KOPT-K1 (cell line): ENCODE results near the gene ZCCHC24.

Source experiments
- H3K27ac ChIP-seq: fragments of 200-600 bp; sonication (generic); 2 replicates; pipeline ENCODE4 v1.5.1; 2016; ENCODE audit warnings: antibody characterized with exemption, mild to moderate bottlenecking, low read depth, low read length; ENCODE audit not compliant: poor library complexity, severe bottlenecking
- H3K36me3 ChIP-seq: fragments of 200-600 bp; sonication (generic); 2 replicates; pipeline ENCODE4 v1.5.1; 2017; ENCODE audit warnings: antibody characterized with exemption, mild to moderate bottlenecking, low read length, moderate library complexity; ENCODE audit not compliant: insufficient read depth
- H3K9me3 ChIP-seq: fragments of 200-600 bp; sonication (generic); 2 replicates; pipeline ENCODE4 v1.5.1; 2017; ENCODE audit warnings: antibody characterized with exemption, low read length, mild to moderate bottlenecking; ENCODE audit not compliant: insufficient read depth, poor library complexity, severe bottlenecking

Gene ZCCHC24

DNA sequence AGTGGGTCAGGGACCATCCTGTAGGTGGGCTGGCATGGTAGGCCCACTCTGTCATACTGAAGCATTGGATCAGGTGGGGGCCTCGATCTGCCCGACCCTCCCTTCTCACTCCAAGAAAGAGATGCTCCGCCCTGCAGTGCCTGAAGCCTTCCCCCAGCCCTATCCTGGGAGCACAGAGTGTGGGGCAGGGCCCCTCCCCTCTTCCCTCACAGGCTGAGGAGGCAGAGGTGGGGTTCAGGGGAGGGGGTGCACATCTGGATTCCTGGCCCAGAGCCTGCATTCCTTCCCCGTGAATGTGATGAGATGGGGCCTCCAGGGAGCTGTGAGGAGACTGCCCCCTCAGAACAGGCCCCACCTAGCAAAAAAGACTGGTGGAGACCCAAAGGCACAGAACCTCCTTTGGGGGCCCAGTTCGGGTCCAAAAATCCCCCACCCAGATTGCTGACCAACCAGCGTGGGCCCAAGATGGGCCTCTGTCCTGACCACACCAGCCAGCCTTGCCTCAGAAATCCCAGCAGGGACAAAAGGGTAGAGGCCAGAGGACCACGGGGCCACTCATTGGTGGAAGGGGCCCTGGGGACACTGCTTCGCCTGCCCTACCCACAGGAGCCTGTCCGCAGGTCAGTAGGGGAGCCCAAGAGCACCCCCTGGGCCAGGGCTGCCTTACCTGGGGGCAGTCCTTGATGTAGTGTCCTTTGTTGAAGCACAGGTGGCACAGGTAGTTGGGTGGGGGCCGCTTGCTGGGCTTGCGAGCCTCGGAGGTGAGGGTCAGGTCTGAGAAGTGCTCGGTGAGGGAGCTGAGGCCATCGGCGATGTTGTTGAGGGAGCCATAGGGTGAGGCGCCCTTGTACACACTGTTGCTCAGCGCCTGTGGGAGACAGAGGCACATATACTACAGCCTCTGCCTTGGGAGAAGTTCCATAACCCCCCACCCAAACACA, 13.3 kb downstream of the ZCCHC24 start:
- Histone ChIP-seq H3K9me3 (no peaks in the 10 kb centered on the region), H3K36me3 (no peaks in the 10 kb centered on the region), H3K27ac (no peak overlapping the region)

DNA sequence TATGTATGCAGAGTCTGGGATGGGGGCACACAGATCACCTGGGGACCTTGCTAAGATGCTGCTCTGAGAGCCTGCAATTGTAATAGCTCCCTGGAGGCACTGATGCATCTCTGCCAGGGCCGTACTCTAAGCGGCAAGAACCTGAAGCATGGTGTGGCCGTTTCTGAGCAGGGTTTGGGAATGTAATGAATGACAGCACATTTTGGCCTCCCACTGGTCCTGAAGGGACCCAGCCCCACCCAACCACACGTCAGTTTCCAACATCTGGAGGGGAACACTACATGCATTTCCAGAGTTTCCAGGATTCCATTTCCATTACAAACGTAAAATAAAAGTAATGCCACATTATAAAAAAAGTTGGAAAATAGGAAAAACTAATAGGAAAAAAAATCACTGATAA, 14.0 kb downstream of the ZCCHC24 start:
- no peak overlapping the region for H3K27ac ChIP-seq
- no peaks in the 10 kb centered on the region for H3K36me3 ChIP-seq
- H3K9me3 ChIP-seq, result no peaks in the 10 kb centered on the region

DNA sequence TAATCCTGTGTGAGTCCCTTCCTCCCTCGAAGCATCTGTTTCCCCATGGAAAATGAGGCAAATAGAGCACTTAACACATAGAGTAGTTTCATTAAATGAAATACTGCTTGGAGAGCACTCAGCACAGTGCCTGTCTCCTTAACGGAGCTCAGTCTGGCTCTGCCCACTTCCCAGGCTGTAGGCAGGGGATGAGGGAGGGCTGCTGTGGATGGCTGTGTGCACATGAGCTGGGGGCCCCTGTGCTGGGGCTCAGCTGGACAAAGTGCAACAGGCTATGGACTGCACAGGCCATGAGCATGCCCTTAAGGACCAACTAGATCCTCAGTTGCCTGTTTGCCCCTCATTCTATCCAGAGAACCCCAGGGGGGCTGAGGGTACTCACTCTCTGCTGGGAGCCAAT, 14.5 kb downstream of the ZCCHC24 start:
- Histone ChIP-seq H3K27ac (no peak overlapping the region), H3K36me3 (no peaks in the 10 kb centered on the region), H3K9me3 (no peaks in the 10 kb centered on the region)

DNA sequence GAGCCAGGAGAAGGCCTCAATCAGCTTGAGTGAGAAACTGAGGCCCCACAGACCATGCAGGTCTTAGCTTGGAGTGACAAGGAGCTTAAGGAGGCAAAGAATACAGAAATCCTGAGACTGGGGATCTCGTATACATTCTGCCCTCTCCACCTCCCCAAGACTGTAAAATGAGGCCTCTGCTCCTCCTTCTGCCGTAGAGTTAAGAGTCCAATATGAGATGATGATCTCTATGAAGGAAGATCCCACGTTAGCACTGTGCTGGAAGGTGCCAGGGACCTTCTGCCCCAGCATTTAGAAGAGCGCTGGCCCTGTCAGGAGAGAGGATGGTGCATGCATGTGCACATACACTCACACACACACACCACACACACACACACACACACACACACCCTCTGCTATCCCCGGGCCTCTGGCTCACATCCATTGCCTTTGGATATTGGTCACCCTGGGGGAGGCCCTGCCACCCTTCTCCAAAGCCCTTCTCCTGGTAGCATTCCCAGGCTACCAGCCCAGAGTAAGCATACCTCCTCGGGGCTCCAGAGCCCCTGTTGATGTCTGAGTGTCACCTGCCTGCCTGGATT, 15.0 kb downstream of the ZCCHC24 start:
- H3K36me3 ChIP-seq, result no peaks in the 10 kb centered on the region
- H3K27ac ChIP-seq, result no peak overlapping the region
- H3K9me3 ChIP-seq, result no peaks in the 10 kb centered on the region

DNA sequence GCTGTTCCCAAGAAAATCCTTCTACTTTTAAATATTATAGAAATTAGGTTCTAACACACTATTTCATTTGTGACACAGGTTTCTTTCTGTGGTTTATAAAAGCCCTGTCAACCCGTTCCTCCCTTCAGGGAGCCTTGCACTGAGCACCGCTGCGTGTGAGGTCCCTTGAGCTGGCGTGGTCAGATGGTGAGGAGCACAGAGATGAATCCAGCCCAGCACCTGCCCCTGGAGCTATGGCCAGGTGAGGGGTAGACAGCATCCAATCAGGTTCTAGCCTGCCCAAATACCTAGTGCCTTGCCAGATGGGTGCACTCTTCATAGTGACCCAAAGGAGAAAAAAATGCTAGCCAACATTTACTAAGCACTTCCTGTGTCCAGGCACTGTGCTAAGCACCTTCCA, 15.7 kb downstream of the ZCCHC24 start:
- H3K36me3 ChIP-seq, result no peaks in the 10 kb centered on the region
- H3K27ac ChIP-seq, result no peak overlapping the region
- H3K9me3 ChIP-seq, result no peaks in the 10 kb centered on the region

DNA sequence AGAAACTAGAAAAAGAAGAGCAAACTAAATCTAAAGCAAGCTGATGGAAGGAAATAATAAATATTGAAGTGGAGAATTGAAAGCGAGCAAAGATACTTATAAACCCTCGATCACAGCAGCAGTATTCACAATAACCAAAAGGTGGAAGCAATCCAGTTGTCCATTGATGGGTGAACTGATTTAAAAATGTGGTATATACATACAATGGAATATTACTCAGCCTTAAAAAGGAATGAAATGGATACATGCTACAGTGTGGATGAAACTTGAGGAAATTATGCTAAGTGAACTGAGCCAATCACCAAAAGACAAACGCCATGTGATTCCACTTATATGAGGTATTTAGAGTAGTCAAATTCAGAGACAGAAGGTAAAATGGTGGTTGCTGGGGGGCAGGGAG, 17.5 kb downstream of the ZCCHC24 start:
- H3K27ac ChIP-seq, result no peak overlapping the region
- no peaks in the 10 kb centered on the region for H3K9me3 ChIP-seq
- H3K36me3 ChIP-seq, result no peaks in the 10 kb centered on the region

DNA sequence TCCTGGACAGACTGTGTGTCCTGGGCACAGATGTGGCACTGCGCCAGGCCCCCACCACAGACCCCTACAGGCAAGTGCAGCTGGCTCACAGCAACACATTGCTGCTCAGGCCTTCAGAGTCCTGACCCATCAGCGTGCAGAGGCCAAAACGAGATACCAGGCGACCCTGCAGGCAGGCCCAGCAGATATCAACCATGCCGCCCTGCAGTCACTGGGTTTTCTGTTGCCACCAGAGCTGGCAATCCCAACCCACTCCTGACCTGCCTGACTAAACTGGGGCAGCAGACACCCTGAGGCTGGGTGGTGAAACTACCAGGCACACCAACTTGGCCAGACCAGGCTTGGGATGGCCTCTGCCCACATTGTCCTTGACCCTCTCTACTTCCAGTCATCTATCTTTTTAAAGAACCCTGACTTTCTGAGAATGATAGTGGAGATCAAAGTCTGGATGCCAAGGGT, 20.3 kb downstream of the ZCCHC24 start:
- H3K36me3 ChIP-seq, result no peaks in the 10 kb centered on the region
- H3K27ac ChIP-seq, result no peak overlapping the region
- H3K9me3 ChIP-seq, result no peaks in the 10 kb centered on the region

DNA sequence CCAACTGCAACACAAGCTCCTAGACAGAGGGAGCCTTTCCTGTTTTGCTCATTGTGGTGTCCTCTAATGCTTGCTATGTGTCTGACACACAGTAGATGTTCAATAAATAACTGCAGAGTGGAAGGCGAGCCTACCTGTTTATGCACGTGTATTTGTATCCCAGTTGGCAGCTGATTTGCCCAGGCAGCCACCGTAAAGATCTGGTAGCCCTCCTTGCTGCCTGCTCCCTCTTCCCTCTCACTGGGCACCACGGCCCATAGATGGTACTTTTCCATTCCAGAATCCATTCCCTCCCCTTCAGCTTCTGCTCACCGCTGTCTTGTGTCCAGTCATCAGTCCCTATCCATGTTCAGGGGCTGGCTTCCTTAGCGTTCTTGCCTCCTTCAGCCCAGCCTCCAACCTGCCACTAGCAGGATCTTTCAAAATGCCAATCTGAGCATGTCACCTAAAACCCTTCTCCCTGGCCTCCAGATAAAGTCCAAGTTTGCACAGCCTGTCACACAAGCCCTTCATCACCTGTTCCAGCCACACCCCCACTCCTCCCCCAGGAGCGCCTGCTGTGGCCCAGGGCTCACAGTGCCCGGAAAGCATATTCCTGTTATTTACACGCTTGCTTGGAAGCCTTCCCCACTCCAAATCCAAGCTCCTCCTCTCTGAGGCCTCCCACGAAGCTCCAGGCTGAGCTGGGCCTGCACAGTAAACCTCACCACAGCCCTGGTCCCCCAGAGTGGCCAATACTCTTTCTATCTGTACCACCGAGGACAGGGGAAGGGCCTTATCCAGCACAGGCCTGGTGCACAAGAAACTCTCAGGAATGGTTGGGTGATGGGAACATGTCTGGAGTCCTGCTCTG, 21.0 kb downstream of the ZCCHC24 start:
- Histone ChIP-seq H3K36me3 (no peaks in the 10 kb centered on the region), H3K27ac (no peak overlapping the region), H3K9me3 (no peaks in the 10 kb centered on the region)

DNA sequence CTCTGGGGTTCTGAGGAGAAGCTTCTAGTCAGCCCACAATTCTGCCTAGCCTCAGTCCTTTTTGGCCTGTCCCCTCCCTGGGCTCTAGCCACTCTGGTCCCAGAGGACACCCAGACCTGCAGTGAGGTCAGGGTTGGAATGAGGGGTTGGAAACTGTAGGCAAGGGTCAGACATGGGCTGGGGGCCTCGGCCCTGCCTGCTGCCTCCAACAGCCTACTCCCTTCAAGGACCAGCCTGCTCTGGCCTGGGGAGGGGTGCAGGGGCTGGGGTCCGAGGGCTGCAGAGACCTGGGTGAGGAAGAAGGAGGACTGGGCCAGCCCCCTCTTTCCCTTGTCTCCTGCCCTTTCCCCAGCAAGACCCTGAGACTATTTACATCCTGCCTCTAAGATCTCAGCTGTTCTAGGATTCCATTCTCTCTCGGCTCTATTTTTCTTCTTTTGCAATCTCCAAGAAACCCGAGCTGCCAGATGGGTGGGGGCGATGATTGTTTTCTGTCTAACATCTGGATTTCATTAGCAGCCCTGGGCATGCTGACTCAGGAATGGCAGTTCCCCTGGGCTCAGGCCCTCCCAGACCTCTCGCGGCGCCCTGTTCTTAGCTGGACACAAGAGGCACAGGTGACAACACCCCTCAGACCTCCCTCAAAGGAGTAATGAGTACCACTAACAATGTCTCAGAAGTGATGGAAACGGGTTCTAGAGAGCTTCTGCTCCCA, 23.1 kb downstream of the ZCCHC24 start:
- Histone ChIP-seq H3K27ac (no peak overlapping the region), H3K9me3 (no peaks in the 10 kb centered on the region), H3K36me3 (no peaks in the 10 kb centered on the region)

DNA sequence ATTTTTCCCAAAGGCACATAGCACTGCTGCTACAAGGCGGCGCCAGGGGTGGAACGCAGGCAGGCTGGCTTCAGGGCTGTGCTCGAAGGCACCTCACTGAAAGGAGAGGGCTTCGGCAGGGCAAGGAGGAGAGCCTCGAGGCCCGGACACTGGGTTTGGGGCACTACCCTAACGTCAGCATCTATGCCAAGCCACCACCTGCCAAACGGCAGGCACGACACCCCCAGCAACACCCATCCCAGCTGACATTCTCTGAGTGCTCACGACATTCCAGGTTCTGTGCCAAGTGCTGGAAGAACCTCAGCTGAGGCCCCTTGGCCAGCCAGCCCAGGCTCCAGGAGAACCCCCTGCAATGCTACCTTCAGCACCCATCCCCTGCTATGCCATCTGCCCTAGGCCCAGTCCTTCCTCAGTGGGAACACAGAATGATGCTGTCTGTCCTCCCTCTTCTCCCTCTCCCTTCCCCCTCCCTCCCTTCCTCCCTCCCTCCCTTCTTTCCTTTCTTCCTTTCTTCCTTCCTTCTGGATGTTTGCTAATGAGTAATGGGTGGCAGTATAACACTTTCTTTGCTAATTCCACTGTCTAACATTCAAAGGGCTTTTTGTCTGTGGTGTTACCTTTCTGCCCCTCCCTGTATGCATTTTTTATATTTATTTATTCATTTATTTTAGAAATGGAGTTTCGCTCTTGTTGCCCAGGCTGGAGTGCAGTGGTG, 24.3 kb downstream of the ZCCHC24 start:
- Histone ChIP-seq H3K27ac (no peak overlapping the region), H3K9me3 (no peaks in the 10 kb centered on the region)

DNA sequence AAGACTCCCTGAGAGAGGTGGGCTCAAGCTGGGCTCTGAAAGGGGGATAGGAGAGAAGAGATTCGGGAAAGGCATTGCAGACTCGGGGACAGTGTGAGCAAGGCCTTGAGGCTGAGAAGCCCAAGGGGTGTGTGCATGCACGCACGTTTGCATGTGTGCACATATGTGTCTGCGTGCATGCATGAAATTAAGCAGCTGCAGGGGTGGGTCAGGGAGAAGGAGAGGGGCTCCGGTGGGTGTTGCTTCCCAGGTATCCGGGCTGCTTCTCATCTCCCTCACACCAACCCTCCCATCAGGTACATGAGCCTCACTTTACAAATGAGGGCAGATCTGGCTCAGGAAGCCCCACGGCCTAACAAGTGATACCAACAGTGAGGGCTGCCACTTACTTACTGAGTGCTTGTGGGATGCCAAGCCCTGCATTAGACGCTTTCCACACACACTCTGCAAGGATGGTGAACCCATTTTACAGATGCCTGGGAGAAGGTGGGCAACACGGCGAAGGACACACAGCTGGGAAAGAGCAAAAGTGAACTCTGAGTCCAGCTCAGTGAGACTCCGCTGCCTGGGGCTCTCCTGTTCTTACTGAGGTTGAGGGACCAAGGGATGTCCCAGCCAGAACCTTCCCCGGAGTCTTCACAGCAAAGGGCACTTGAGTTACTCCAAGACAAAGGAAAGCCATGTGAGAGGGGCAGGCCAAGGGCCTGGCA, 26.4 kb downstream of the ZCCHC24 start:
- Histone ChIP-seq H3K9me3 (no peaks in the 10 kb centered on the region), H3K36me3 (no peaks in the 10 kb centered on the region), H3K27ac (no peak overlapping the region)

More for the DNA sequence above, 24.3 kb downstream of the ZCCHC24 start:
- no peaks in the 10 kb centered on the region for H3K36me3 ChIP-seq

DNA sequence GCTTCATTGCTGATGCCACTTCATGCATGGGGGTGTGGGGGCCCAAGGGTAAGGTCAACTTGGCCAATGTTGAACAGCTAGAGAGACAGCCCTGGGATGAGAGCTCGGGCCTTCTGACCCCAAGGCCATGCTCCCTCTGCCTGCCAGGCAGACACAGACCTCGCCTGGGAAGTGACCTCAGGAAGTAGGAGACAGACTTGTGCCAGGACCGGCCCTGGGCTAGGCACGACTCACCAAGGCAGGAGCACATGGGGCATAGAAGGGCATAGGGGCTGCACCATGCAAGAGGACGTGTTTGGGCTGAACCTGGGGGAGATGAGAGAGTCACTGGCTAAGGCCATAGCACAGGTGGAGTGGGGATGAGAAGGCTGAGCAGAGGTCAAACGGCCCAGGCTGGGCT, 27.1 kb downstream of the ZCCHC24 start:
- no peak overlapping the region for H3K27ac ChIP-seq
- H3K36me3 ChIP-seq, result no peaks in the 10 kb centered on the region

DNA sequence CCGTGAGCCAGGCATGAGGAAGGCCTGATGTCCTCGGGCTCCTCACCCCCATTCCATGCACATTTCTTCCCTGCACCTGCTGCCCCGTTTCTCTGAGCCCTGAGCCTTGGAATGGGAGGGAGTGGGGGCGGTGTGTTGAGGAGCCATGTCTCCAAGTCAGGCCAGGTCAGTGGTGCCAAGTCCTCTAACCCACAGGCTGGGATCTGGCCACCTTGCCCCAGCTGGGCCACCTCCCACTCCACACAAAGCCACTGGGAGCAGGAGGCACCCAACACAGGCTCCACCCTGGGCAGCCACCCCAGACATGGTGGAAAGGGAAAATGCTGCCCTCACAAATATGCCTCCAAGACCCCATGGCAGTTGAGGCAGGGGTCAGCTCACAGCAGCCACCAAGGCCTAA, 27.7 kb downstream of the ZCCHC24 start:
- Histone ChIP-seq H3K27ac (no peak overlapping the region), H3K36me3 (no peaks in the 10 kb centered on the region), H3K9me3 (no peaks in the 10 kb centered on the region)

More for the DNA sequence above, 27.1 kb downstream of the ZCCHC24 start:
- no peaks in the 10 kb centered on the region for H3K9me3 ChIP-seq

DNA sequence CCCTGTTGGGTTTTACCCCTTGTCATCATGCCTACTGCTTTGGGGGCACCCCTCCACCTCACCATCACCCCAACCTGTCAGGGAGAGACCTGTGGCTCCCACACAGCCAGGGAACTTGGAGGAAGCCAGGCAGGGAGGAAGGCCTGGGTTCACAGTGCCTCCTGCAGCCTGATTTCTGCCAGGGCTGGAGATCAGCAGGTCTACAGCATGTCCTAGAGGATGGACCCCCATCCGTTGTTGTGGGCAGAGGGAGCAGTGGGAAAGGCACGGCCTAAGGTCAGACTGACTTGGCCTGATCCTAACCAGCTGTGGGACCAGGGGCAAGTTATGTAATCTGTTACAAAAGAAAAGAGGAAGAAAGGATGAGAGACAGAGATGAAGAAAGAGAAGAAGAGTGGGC, 28.2 kb downstream of the ZCCHC24 start:
- no peaks in the 10 kb centered on the region for H3K9me3 ChIP-seq
- H3K27ac ChIP-seq, result no peak overlapping the region
- no peaks in the 10 kb centered on the region for H3K36me3 ChIP-seq
